ENCODE results near the gene P2RX6. TPM values are rescaled to one million over a fixed set of nuclear protein-coding genes. Genes with fewer than 3 reads are reported as not detected.
"Not testable (repeated sequence)": the region's sequence is repeated elsewhere in the genome, so short reads cannot be mapped to it uniquely, and the experiment has no call there.

The P2RX6 gene
- total RNA-seq, 8 experiments from 2014 or later, result 0.54 to 7.7 (median 1.1) TPM

DNA sequence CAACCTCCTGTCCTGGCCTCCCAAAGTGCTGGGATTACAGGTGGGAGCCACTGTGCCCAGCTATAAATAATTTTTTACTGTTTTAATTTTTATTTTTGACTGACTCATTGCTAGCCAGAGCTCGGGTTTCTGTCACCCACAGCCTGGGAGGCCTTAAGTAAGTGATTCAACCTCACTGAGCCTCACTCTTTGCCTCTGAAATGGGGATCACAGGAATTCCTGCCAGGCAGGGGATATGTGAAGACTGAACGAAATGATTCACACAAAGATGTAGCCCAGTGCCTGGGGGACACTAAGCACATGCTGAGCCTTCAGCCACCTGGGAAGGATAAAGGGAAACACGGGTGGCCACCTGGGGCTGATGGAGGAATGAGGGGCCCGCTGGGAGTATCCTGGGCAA lies 27.0 kb downstream of the P2RX6 start:
- in situ Hi-C loops (cut with MboI; ENCODE audit: low pct_unique_long_range_greater_than_20kb in 2 of 9, low sequenced_read_pairs in 9 of 9, unreplicated experiment in 9 of 9), result no loop called here
- Histone ChIP-seq H3K4me1 (replicated peaks in 1 of 2) (peaks cover 28 to 30% of the 10 kb centered on the region in 2 donors), H3K4me3 (no peak overlapping the region), H3K27ac (no peak overlapping the region)
- no peak for ATAC-seq (replicated peaks in 6 of 8)
- WGBS, 10 experiments, result 0 to 80% (median 79%) methylated on average over 1 to 4 of the region's 4 CpGs; no CpG with 5 or more reads in 2 of the 10 experiments

DNA sequence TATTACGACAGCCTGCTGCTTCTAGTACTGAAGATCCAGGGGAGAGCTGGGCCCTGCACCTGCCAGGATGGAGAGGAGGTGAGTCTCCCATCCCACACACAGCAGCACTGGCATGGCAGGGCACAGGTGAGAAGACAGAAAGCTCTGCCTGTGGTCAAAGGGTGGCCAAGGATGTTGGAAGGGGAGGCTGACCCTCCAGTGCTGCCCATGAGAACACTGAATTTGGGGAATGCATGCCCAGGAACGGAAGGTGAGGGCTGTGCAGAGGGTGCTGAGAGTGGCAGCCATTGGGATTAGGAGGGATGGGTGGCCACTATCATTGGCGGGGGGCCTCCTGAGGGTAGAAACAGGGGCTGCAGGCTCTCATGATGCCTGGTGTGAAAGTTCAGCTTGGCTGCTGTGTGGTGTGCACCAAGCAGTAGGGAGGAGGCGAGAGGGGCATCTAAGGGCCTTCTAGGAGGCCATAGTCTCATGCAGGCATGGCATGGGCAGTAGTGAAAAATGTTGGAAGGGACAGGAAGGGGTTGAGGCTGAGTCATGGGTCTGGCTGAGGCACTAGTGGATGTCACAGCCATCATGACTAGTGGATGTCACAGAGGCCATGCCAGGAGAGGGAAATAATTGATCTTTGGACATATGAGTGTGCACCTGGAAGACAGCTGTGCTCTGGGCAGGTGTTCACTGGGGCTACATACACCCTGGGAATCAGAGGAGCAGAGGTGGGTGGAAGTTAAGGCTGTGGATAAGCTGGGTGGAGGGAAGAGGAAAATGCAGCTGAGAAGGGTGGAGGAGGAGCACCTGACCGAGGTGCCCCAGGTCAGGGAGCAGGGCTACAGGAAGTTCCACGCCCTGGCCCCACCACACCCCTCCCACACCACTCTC lies 28.3 kb downstream of the P2RX6 start:
- peaks cover 28 to 30% of the 10 kb centered on the region in 2 donors for H3K4me1 ChIP-seq (replicated peaks in 1 of 2)
- ATAC-seq (replicated peaks in 6 of 8), result peak in 1 of 8 experiments; percentile 5
- H3K27ac ChIP-seq, result peak overlapping the region in 1 of 2 donors; percentile 79
- in situ Hi-C loops (cut with MboI; ENCODE audit: low pct_unique_long_range_greater_than_20kb in 2 of 9, low sequenced_read_pairs in 9 of 9, unreplicated experiment in 9 of 9), result no loop called here
- WGBS, 10 experiments, result 63 to 100% (median 100%) methylated on average over 1 to 4 of the region's 6 CpGs; no CpG with 5 or more reads in 3 of the 10 experiments
- no peak overlapping the region for H3K4me3 ChIP-seq

DNA sequence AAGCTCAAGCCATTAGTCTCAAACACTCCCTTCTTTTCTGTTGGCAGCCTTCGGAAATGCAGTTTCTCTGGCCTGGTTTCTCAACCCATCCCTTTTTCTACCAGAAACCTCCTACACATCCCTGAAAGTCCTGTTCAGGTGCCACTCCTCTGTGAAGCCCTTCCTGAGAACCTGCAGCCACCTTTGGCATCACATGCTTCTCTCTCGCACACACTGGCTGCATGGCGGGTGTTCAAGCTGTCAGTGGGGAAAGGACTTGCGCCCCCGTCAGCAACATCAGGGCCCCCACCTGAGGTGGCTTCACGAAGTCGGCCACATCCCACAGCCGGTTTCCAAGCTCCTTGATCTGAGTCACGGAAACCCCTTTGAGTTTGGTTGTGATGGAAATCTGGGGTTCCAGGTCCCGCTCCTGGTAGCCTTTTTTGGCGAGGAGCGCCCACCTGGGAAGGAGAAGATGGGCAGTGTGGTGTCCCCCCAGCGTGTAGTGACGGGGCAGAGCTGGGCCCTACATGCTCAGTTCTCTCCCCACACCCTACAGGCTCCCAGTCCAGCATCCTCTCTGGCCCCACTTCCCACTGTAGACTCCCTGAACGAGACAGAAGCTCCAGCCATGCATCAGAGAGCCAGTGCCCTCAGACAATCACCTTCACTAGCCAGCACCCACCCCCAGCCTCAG lies 29.0 kb downstream of the P2RX6 start:
- in situ Hi-C loops (cut with MboI; ENCODE audit: low pct_unique_long_range_greater_than_20kb in 2 of 9, low sequenced_read_pairs in 9 of 9, unreplicated experiment in 9 of 9), result no loop called here
- WGBS, 10 experiments, result 17 to 100% (median 80%) methylated on average over 1 to 8 of the region's 15 CpGs; no CpG with 5 or more reads in 5 of the 10 experiments
- no peak for ATAC-seq (replicated peaks in 6 of 8)
- H3K4me1 ChIP-seq (replicated peaks in 1 of 2), result peaks cover 28 to 30% of the 10 kb centered on the region in 2 donors
- H3K27ac ChIP-seq, result peak overlapping the region; percentile 59 to 79
- no peak overlapping the region for H3K4me3 ChIP-seq

DNA sequence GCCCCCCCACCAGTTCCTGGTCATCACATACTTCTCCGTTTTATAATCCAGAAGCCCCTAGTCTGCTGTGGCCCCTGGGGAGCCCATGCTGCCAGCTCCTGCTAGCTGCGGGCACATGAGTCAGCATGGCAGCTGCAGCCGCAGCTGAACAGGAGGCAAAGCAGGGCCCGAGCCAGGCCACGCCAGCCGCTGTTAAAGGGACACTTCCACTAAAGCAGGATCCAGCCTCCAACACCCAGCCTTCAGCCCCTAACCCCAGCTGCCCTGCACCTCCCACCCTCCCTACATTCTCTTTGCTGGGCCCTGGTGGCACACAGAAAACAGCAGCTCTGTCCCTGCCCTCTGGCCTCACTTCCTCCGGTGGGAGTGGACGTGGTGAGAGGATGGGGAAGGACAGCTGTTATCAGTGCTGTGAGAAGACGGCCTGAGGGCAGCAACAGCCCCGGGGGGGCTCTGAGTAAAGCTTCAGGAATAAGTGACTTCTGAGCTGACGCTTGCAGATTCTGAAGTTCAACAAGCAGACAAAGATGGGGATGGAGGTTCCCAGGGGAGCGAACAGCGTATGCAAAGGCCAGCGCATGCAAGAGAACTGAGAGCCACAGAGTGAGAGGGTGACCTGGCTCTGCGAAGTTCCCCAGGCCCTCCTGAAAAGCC lies 30.1 kb downstream of the P2RX6 start:
- WGBS, 10 experiments, result 0 to 30% (median 14%) methylated on average over 2 to 5 of the region's 15 CpGs; no CpG with 5 or more reads in 7 of the 10 experiments
- peak; percentile 25 to 62 (median 51) for ATAC-seq (replicated peaks in 6 of 8)
- in situ Hi-C loops (cut with MboI; ENCODE audit: low pct_unique_long_range_greater_than_20kb in 2 of 9, low sequenced_read_pairs in 9 of 9, unreplicated experiment in 9 of 9), result no loop called here
- Histone ChIP-seq H3K27ac (peak overlapping the region; percentile 59 to 79), H3K4me3 (peak overlapping the region; percentile 13 to 54 (median 37)), H3K4me1 (replicated peaks in 1 of 2) (peaks cover 28 to 30% of the 10 kb centered on the region in 2 donors)

DNA sequence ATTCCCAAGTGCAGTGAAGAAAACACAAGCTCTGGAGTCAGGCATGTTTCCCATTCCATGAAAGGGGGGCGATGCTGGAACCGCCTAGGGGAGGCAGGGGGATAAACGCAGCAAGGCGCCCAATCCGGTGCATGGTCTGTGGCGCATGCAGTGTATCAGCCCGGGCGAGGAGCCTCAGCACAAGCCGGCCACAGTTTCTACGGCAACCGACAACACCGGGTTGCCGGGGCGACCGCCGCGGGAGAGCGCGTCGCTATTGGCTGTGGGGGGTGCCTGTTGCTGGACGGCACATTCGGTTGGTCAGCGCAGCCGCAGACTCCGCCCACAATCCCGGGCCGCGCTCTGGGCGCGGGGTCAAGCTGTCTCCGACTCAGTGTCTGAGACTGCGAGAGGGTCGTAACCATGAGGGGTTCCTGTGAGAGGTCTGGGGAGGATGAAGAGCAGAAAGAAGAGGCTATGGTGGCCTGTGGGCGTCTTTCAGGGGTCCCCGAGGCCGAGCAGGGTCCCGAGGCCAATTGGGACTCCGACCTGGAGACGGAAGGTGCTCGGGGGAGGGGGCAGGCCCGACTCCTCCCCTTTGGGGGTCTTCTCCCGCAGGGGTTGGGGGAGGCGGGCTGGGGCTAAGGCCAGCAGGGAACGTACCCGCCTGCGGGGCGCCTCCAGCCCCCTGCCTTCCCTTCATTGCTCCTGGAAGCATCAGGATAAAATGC lies 30.8 kb downstream of the P2RX6 start, which contains the start of gene LRRC74B:
Gene LRRC74B (plus strand): TSS at position 362 of the 710 bp plus-strand sequence. CDS start 41 bp downstream, at position 403.
- ATAC-seq (replicated peaks in 6 of 8), result peak; percentile 97 to 99 (median 98)
- 0 to 7% (median 0%) methylated on average over 1 to 7 of the region's 47 CpGs; no CpG with 5 or more reads in 7 of the 10 experiments for WGBS, 10 experiments
- in situ Hi-C loops (cut with MboI; ENCODE audit: low pct_unique_long_range_greater_than_20kb in 2 of 9, low sequenced_read_pairs in 9 of 9, unreplicated experiment in 9 of 9), result no loop called here
- H3K4me3 ChIP-seq, result peak within 1 kb of the TSS; percentile 32 to 54 (median 40)
- H3K27ac ChIP-seq, result peak within 1 kb of the TSS; percentile 59 to 80
- H3K4me1 ChIP-seq (replicated peaks in 1 of 2), result peaks cover 28 to 30% of the 10 kb centered on the region in 2 donors

DNA sequence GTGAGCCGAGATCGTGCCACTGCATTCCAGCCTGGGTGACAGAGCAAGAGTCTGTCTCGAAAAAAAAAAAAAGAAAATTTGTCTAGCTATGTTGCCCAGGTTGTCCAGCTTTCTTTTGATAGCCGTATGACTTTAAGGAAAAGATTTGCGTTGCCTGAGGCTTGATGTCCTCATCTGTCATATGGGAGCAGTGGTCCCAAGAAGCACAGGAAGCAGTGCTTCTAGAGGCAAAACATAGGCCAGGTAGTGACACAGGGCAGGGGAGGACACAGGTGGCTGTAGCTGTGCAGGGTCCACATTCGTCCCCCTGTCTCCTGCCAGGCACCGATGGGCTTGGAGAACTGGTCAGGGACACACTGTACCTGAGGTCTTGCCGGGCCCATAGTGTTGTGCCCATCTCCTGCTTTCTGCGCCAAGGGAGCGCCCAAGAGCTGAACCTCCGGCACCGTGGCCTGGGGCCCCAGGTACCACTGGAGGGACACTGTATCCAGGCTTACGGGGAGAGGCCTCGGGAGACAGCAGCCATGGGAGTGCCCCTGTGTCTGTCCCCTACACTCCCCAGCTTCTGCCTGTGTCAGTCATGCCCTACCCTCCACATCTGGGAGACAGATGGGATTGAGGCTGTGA lies 32.2 kb downstream of the P2RX6 start:
- H3K27ac ChIP-seq, result no peak overlapping the region
- 61 to 100% (median 87%) methylated on average over 2 to 9 of the region's 14 CpGs; no CpG with 5 or more reads in 2 of the 10 experiments for WGBS, 10 experiments
- in situ Hi-C loops (cut with MboI; ENCODE audit: low pct_unique_long_range_greater_than_20kb in 2 of 9, low sequenced_read_pairs in 9 of 9, unreplicated experiment in 9 of 9), result no loop called here
- peaks cover 36 to 37% of the 10 kb centered on the region in 2 donors for H3K4me1 ChIP-seq (replicated peaks in 1 of 2)
- ATAC-seq (replicated peaks in 6 of 8), result no peak
- H3K4me3 ChIP-seq, result no peak overlapping the region

DNA sequence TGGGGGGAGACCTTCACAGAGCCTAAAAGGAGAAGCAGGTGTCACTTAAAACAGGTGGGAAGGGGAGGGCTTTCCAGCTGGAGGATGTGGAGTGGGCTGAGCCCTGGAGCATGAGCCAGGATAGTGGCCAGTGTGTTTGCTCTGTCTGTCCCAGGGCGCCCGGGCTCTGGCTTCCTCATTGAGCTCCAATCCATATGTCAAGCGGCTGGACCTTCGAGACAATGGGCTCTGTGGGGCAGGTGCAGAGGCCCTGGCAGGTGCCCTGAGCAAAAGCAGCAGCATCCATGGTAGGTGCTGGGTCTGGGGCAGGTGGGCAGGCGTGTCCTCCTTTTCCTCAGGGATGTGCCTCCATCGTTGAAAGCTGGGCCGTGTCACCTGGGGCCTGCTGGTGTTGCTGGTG lies 32.8 kb downstream of the P2RX6 start:
- H3K4me1 ChIP-seq (replicated peaks in 1 of 2), result peaks cover 36 to 38% of the 10 kb centered on the region in 2 donors
- WGBS, 10 experiments, result no CpG with 5 or more reads among the region's 7 CpGs
- in situ Hi-C loops (cut with MboI; ENCODE audit: low pct_unique_long_range_greater_than_20kb in 2 of 9, low sequenced_read_pairs in 9 of 9, unreplicated experiment in 9 of 9), result no loop called here
- H3K4me3 ChIP-seq, result no peak overlapping the region
- no peak for ATAC-seq (replicated peaks in 6 of 8)
- H3K27ac ChIP-seq, result no peak overlapping the region

DNA sequence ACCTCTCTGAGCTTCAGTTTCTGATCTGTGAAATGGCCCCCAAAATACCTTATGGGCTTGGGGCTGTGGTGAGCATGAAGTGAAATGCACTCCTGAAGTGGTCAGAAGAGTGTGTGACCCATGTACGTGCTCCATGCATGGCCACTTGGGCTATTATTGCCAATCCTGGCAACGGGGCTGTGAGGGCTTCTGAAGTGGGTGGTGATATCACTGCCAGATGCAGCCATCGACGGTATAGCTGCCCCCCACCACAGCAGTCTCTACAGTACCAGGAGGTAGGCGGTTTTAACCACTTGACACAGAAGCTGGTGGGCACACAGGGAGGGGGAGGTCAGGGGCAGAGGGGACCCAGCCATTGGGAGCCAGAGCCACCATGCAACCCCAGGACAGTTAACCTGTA lies 33.5 kb downstream of the P2RX6 start:
- H3K4me3 ChIP-seq; H3K27ac ChIP-seq; in situ Hi-C loops (cut with MboI; ENCODE audit: low pct_unique_long_range_greater_than_20kb in 2 of 9, low sequenced_read_pairs in 9 of 9, unreplicated experiment in 9 of 9); ATAC-seq (replicated peaks in 6 of 8): not testable (repeated sequence)
- WGBS, 10 experiments, result 60 to 83% methylated on average over 1 of the region's 5 CpGs; no CpG with 5 or more reads in 8 of the 10 experiments
- peaks cover 32% of the 10 kb centered on the region in 2 donors for H3K4me1 ChIP-seq (replicated peaks in 1 of 2)

DNA sequence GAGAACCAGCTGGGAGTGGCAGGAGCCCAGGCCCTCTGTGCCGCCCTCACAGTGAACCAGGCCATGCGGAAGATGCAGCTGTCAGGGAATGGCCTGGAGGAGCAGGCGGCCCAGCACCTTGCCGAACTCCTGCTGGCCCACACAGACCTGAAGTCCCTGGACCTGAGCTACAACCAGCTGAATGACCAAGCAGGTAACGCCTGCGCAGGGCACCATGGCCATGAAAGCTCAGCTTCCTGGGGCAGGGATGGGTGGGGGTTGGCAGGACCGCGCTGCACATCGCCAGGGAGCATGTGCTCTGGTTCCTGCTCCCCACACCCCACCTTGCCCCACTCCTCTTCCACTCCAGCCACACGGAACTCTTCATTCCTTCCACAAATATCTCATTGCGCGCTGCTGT lies 34.0 kb downstream of the P2RX6 start:
- peaks cover 27% of the 10 kb centered on the region in 2 donors for H3K4me1 ChIP-seq (replicated peaks in 1 of 2)
- H3K27ac ChIP-seq; in situ Hi-C loops (cut with MboI; ENCODE audit: low pct_unique_long_range_greater_than_20kb in 2 of 9, low sequenced_read_pairs in 9 of 9, unreplicated experiment in 9 of 9); ATAC-seq (replicated peaks in 6 of 8); H3K4me3 ChIP-seq: not testable (repeated sequence)
- no CpG with 5 or more reads among the region's 12 CpGs for WGBS, 10 experiments

DNA sequence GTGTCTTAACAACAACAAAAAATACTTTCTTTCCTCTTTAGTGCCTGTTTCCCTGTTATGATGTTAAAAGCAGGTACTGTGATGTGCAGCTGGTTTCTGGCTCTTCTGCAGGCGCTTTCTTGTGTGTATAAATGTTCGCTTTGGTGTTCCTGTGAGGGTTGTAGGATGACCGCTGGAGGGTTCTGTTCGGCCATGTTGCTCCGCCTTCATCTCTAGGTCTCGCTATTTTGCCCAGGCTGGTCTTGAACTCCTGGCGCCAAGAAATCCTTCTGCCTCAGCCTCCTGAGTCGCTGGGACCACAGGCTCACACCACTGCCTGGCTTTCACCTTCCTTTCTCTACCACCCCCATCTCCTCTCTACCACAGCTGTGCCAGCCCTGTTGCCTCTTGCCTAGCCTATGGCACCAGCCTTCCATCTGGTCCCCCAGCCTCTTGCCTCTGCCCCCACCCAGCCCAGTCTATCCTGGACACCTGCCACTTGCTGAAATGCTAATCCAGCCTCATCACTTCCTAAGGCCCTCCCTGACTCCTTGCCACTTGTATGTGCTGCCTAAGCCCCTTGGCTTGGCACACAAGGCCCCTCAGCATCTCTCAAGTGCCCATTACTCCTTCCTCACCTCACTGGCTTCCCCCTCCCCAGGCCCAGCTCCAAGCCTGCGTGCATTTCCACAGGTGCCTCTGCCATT lies 36.3 kb downstream of the P2RX6 start:
- 20 to 100% (median 82%) methylated on average over 1 to 8 of the region's 9 CpGs; no CpG with 5 or more reads in 1 of the 10 experiments for WGBS, 10 experiments
- Histone ChIP-seq H3K4me3 (no peak overlapping the region), H3K4me1 (replicated peaks in 1 of 2) (peaks cover 11 to 17% of the 10 kb centered on the region in 2 donors), H3K27ac (peak overlapping the region; percentile 15 to 39)
- ATAC-seq (replicated peaks in 6 of 8), result peak in 3 of 8 experiments; percentile 12 to 42 (median 13)
- in situ Hi-C loops (cut with MboI; ENCODE audit: low pct_unique_long_range_greater_than_20kb in 2 of 9, low sequenced_read_pairs in 9 of 9, unreplicated experiment in 9 of 9), result no loop called here

DNA sequence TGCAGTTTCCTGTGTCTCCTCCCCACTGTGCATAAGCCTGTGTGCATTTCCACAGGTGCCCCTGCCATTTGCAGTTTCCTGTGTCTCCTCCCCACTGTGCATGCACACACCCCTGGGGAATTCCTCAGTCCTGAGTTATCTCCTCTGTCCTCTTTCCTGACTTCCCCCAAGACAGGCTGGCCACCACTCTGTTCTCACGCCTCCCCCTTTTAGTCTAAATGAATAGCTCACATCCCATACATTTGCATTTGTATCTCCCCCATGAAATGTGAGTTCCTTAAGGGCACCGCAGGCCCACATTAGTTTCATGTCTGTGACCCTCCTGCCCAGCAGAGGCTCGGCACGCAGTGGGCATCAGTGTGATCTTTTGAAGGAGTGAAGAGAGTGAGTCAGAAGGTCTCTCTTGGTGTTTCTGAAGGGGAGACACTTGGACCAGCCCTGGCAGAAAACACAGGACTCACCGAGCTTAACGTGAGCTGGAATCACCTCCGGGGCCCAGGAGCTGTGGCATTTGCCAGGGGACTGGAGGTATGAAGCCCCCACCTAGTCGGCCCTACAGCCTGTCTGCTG lies 37.0 kb downstream of the P2RX6 start:
- in situ Hi-C loops (cut with MboI; ENCODE audit: low pct_unique_long_range_greater_than_20kb in 2 of 9, low sequenced_read_pairs in 9 of 9, unreplicated experiment in 9 of 9), result no loop called here
- H3K4me1 ChIP-seq (replicated peaks in 1 of 2), result peaks cover 13 to 17% of the 10 kb centered on the region in 2 donors
- peak in 3 of 8 experiments; percentile 62 to 78 (median 62) for ATAC-seq (replicated peaks in 6 of 8)
- no peak overlapping the region for H3K4me3 ChIP-seq
- H3K27ac ChIP-seq, result peak overlapping the region in 1 of 2 donors; percentile 15
- 0 to 83% (median 28%) methylated on average over 1 to 4 of the region's 8 CpGs; no CpG with 5 or more reads in 2 of the 10 experiments for WGBS, 10 experiments

All from motor neuron (in vitro differentiated cells).